ENCODE measurements around the gene FAM171A2.

DNA sequence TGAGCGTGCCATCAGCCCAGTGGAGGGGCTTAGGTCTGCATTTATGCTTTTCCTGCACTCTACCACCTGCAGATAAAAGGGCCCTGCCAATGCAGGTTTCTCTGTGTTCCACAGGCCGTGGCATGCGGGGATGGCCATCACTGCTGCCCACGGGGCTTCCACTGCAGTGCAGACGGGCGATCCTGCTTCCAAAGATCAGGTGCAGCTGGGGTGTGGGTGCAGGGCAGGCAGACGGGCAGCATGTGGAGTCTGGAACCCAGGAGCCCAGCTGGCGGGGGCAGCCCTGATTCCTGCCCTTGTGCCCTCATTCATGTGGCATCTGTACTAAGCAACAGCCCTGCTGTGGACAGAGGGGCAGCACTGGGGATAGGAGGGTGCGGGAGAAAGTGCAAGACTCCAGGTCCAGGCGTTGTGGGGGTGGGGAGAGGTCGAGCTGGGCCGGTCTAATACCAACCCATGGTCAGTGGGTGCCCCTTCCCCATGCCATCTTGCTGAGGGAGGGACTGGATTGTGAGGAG, 14.0 kb downstream of the FAM171A2 start:
- no peak for TF ChIP-seq RCOR1 (IDR thresholded peaks at IDR 0.05; ENCODE audit: insufficient replicate concordance, low read length)
- TF ChIP-seq MAFK (IDR thresholded peaks at IDR 0.05; ENCODE audit: low read depth, low read length) = no peak
- no peak for TF ChIP-seq POLR2A (IDR thresholded peaks at IDR 0.05; ENCODE audit: low read depth, low read length)
- TF ChIP-seq MXI1 (IDR thresholded peaks at IDR 0.05; ENCODE audit: borderline replicate concordance, low read depth, low read length) = no peak
- TF ChIP-seq, protein P1, sequence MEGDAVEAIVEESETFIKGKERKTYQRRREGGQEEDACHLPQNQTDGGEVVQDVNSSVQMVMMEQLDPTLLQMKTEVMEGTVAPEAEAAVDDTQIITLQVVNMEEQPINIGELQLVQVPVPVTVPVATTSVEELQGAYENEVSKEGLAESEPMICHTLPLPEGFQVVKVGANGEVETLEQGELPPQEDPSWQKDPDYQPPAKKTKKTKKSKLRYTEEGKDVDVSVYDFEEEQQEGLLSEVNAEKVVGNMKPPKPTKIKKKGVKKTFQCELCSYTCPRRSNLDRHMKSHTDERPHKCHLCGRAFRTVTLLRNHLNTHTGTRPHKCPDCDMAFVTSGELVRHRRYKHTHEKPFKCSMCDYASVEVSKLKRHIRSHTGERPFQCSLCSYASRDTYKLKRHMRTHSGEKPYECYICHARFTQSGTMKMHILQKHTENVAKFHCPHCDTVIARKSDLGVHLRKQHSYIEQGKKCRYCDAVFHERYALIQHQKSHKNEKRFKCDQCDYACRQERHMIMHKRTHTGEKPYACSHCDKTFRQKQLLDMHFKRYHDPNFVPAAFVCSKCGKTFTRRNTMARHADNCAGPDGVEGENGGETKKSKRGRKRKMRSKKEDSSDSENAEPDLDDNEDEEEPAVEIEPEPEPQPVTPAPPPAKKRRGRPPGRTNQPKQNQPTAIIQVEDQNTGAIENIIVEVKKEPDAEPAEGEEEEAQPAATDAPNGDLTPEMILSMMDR (conservative IDR thresholded peaks at IDR 0.05; ENCODE audit: low read depth, low read length) = no peak
- no peak for TF ChIP-seq FOS (IDR thresholded peaks at IDR 0.05; ENCODE audit: low read depth, low read length)
- TF ChIP-seq MAZ (IDR thresholded peaks at IDR 0.05; ENCODE audit: borderline replicate concordance, low read depth, low read length) = no peak
- no peak for TF ChIP-seq RFX5 (IDR thresholded peaks at IDR 0.05; ENCODE audit: low read depth, low read length)
- no peak for TF ChIP-seq SMC3 (IDR thresholded peaks at IDR 0.05; ENCODE audit: low read depth, low read length)
- TF ChIP-seq BHLHE40 (IDR thresholded peaks at IDR 0.05; ENCODE audit: low read depth, low read length) = no peak
- TF ChIP-seq NFE2L2 (IDR thresholded peaks at IDR 0.05; ENCODE audit: low read depth, low read length) = no peak
- TF ChIP-seq CEBPB (IDR thresholded peaks at IDR 0.05; ENCODE audit: low read depth, low read length) = no peak
- no peak for TF ChIP-seq USF2 (IDR thresholded peaks at IDR 0.05; ENCODE audit: low read depth, low read length)
- TF ChIP-seq ELK1 (IDR thresholded peaks at IDR 0.05; ENCODE audit: borderline replicate concordance, low read depth, low read length) = no peak

Measured in IMR-90 (cell line).